PC-3 (cell line): ENCODE results near the gene MAU2. TPM values are rescaled to one million over a fixed set of nuclear protein-coding genes. Genes with fewer than 3 reads are reported as not detected.

ENCODE experiments used
- ATAC-seq: fragments of 200-7000 bp; cut with Tn5 transposase; 2 replicates; pipeline ENCODE4 v1.9.1; 2020; ENCODE audit warnings: mild to moderate bottlenecking, moderate library complexity
- BruUV-seq: library from RNA; stranded (reverse); fragments of 400-500 nt; replicated peaks from 2 replicates; lab custom pipeline; 2021; lab: Mats Ljungman, UMichigan
- CTCF ChIA-PET: fragments of 300-600 bp; sonication (Branson Sonifier 250); formaldehyde crosslinking; loops from one replicate; lab custom pipeline; 2022; ENCODE audit warnings: antibody characterized with exemption; lab: Charles Lee
- POLR2A ChIA-PET: fragments of 300-600 bp; sonication (Branson Sonifier 250); formaldehyde crosslinking; loops from one replicate; lab custom pipeline; 2022; ENCODE audit warnings: antibody characterized with exemption; ENCODE audit not compliant: unreplicated experiment; lab: Charles Lee
- DNase-seq: peaks from one replicate; pipeline ENCODE4 v3.0.0-alpha.2; 2015
- H2AFZ ChIP-seq: fragments of 300-600 bp; sonication (generic); 2 replicates; pipeline ENCODE4 v1.6.0; 2016; ENCODE audit warnings: antibody characterized with exemption, low read length
- H3F3A ChIP-seq: fragments of 300-600 bp; sonication (generic); one replicate; pipeline ENCODE4 v1.6.0; 2017; ENCODE audit warnings: antibody characterized with exemption, low read length, control low read depth, mild to moderate bottlenecking; ENCODE audit not compliant: unreplicated experiment
- H3K27ac ChIP-seq: fragments of 300-600 bp; sonication (generic); 2 replicates; pipeline ENCODE4 v1.5.1; 2016; ENCODE audit warnings: mild to moderate bottlenecking, low read length
- H3K27me3 ChIP-seq: fragments of 300-600 bp; sonication (generic); 2 replicates; pipeline ENCODE4 v1.6.1; 2016; ENCODE audit warnings: low read length, mixed read lengths
- H3K36me3 ChIP-seq: fragments of 300-600 bp; sonication (generic); 2 replicates; pipeline ENCODE4 v1.6.1; 2016; ENCODE audit warnings: low read depth, mixed run types, low read length, mixed read lengths
- H3K4me1 ChIP-seq: fragments of 300-600 bp; sonication (generic); 2 replicates; pipeline ENCODE4 v1.5.1; 2016; ENCODE audit warnings: low read length; ENCODE audit not compliant: insufficient read depth
- H3K4me2 ChIP-seq: fragments of 300-600 bp; sonication (generic); 2 replicates; pipeline ENCODE4 v1.6.0; 2016; ENCODE audit warnings: low read length
- H3K4me3 ChIP-seq: fragments of 300-600 bp; sonication (generic); 2 replicates; pipeline ENCODE4 v1.5.1; 2016; ENCODE audit warnings: mild to moderate bottlenecking, low read length, mixed read lengths
- H3K79me2 ChIP-seq: fragments of 300-600 bp; sonication (generic); 2 replicates; pipeline ENCODE4 v1.6.1; 2017; ENCODE audit warnings: low read length, mixed read lengths
- H3K9ac ChIP-seq: fragments of 300-600 bp; sonication (generic); 2 replicates; pipeline ENCODE4 v1.6.0; 2016; ENCODE audit warnings: mild to moderate bottlenecking, low read length
- H3K9me2 ChIP-seq: fragments of 300-600 bp; sonication (generic); replicated peaks from 2 replicates; pipeline ENCODE4 v1.6.1; 2016; ENCODE audit warnings: mixed run types, low read length, mixed read lengths
- H3K9me3 ChIP-seq: fragments of 300-600 bp; sonication (generic); 2 replicates; pipeline ENCODE4 v1.6.1; 2016; ENCODE audit warnings: low read length, mixed read lengths
- H4K20me1 ChIP-seq: fragments of 300-600 bp; sonication (generic); 2 replicates; pipeline ENCODE4 v1.6.1; 2016; ENCODE audit warnings: low read length, mixed read lengths
- CTCF ChIP-seq: fragments of 300-600 bp; sonication (generic); conservative IDR thresholded peaks from 2 replicates; pipeline ENCODE4 v1.5.1; 2017; ENCODE audit warnings: antibody characterized with exemption, low read depth, mild to moderate bottlenecking, low read length
- EZH2 ChIP-seq: fragments of 300-600 bp; sonication (generic); IDR thresholded peaks from one replicate; pipeline ENCODE4 v1.6.1; 2017; ENCODE audit warnings: antibody characterized with exemption, mild to moderate bottlenecking, low read length; ENCODE audit not compliant: unreplicated experiment
- EZH2phosphoT487 ChIP-seq: fragments of 300-600 bp; sonication (generic); IDR thresholded peaks from 2 replicates; pipeline ENCODE4 v1.6.1; 2018; ENCODE audit warnings: mild to moderate bottlenecking, antibody characterized with exemption, low read length, borderline replicate concordance
- intact Hi-C: fragments of 100-400 bp; cut with micrococcal nuclease; formaldehyde crosslinking; loops from 2 replicates; pipeline ENCODE4 v1.9.0; 2023
- total RNA-seq: library from RNA; depleted of rRNA; stranded (reverse); fragments of >200 nt; gene quantifications from 2 replicates; pipeline ENCODE4 v1.2.3, GENCODE V29; 2014

MAU2 gene
- total RNA-seq, 1 experiment from 2014 or later: 32.6 TPM

DNA sequence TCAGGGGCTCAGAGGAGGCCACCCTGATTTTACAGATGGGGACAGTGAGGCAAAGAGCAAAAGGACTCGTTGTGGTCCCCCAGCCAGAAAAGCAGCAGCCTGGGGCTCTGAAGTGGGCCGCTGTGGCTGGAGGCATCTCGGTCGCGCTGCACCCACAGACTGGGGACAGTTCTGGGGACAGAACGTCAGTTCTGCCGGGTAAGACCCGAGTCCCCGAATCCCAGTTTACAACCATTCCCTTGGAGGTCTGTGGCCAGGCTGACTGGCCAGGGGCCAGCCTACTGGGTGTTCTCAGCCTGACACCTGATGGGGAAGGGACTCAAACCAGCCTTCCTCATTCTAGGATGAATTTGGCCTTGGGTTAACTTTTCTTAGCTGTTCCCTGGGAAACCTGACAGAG is 14.4 kb upstream of the MAU2 start:
- no peak for DNase-seq

GRCh38 chr19:19308373-19308772 is 12.3 kb upstream of the MAU2 start:
- no peaks in the 10 kb centered on the region for H3K4me1 ChIP-seq
- H3K4me3 ChIP-seq: no peak overlapping the region
- no peak overlapping the region for H3K27ac ChIP-seq
- H3K79me2 ChIP-seq: no peaks in the 10 kb centered on the region
- intact Hi-C loops: no loop called here
- ChIA-PET CTCF (no interaction called here), POLR2A (no interaction called here)
- no peaks in the 10 kb centered on the region for H3F3A ChIP-seq
- no peaks in the 10 kb centered on the region for H3K9me2 ChIP-seq
- no peak overlapping the region for H2AFZ ChIP-seq
- no peak for ATAC-seq
- H4K20me1 ChIP-seq: no peaks in the 10 kb centered on the region
- H3K27me3 ChIP-seq: no peaks in the 10 kb centered on the region
- H3K9me3 ChIP-seq: no peaks in the 10 kb centered on the region
- no TSS peak for BruUV-seq
- no peak overlapping the region for H3K9ac ChIP-seq
- no peak for TF ChIP-seq EZH2phosphoT487
- TF ChIP-seq EZH2: no peak
- TF ChIP-seq CTCF: no peak
- no peak overlapping the region for H3K4me2 ChIP-seq
- no peak for DNase-seq
- peaks cover 18% of the 10 kb centered on the region; the same call in 1 of the 2 replicates for H3K36me3 ChIP-seq

More for the DNA sequence above, 14.4 kb upstream of the MAU2 start:
- no TSS peak for BruUV-seq
- H3K79me2 ChIP-seq: no peaks in the 10 kb centered on the region
- H2AFZ ChIP-seq: no peak overlapping the region
- H3K9me2 ChIP-seq: no peaks in the 10 kb centered on the region
- no peak overlapping the region for H3K9ac ChIP-seq
- H3K9me3 ChIP-seq: no peaks in the 10 kb centered on the region
- POLR2A ChIA-PET: no interaction called here
- H3K27ac ChIP-seq: no peak overlapping the region
- intact Hi-C loops: no loop called here
- CTCF ChIA-PET: no interaction called here
- no peak overlapping the region for H3K4me3 ChIP-seq
- H4K20me1 ChIP-seq: no peaks in the 10 kb centered on the region
- no peaks in the 10 kb centered on the region for H3K4me1 ChIP-seq
- H3K36me3 ChIP-seq: peaks cover 23% of the 10 kb centered on the region
- ATAC-seq: no peak
- H3K4me2 ChIP-seq: no peak overlapping the region
- no peaks in the 10 kb centered on the region for H3K27me3 ChIP-seq
- H3F3A ChIP-seq: no peaks in the 10 kb centered on the region
- TF ChIP-seq EZH2phosphoT487: no peak
- TF ChIP-seq CTCF: no peak
- TF ChIP-seq EZH2: no peak

GRCh38 chr19:19315444-19315843 is 5.2 kb upstream of the MAU2 start:
- no peaks in the 10 kb centered on the region for H3K27me3 ChIP-seq
- POLR2A ChIA-PET: no interaction called here
- BruUV-seq: no TSS peak
- peaks cover 9% of the 10 kb centered on the region for H3K4me1 ChIP-seq
- H3K9me2 ChIP-seq: no peaks in the 10 kb centered on the region
- no peak overlapping the region for H3K27ac ChIP-seq
- no peak overlapping the region for H3K4me2 ChIP-seq
- intact Hi-C loops: no loop called here
- H3K9me3 ChIP-seq: no peaks in the 10 kb centered on the region
- H4K20me1 ChIP-seq: no peaks in the 10 kb centered on the region
- DNase-seq (no peak), ATAC-seq (no peak)
- H2AFZ ChIP-seq: no peak overlapping the region
- H3F3A ChIP-seq: no peaks in the 10 kb centered on the region
- peaks cover 39% of the 10 kb centered on the region for H3K79me2 ChIP-seq
- peaks cover 14% of the 10 kb centered on the region for H3K36me3 ChIP-seq
- CTCF ChIA-PET: no interaction called here
- no peak overlapping the region for H3K9ac ChIP-seq
- TF ChIP-seq CTCF (peak; percentile 14; the same call in 1 of the 2 replicates), EZH2 (no peak)
- no peak overlapping the region for H3K4me3 ChIP-seq
